GM12874 (cell line): ENCODE data around the gene BANP.

ENCODE experiments used
- TF ChIP-seq, protein P1 (sequence below): IDR thresholded peaks from 2 replicates; pipeline ENCODE4 v1.5.1; 2011; ENCODE audit warnings: low read depth, mild to moderate bottlenecking, control low read depth, low read length, moderate library complexity; ENCODE audit not compliant: insufficient read depth

Gene BANP

GRCh38 chr16:87942680-87943079 lies 8.6 kb upstream of the BANP start:
- TF ChIP-seq, protein P1, sequence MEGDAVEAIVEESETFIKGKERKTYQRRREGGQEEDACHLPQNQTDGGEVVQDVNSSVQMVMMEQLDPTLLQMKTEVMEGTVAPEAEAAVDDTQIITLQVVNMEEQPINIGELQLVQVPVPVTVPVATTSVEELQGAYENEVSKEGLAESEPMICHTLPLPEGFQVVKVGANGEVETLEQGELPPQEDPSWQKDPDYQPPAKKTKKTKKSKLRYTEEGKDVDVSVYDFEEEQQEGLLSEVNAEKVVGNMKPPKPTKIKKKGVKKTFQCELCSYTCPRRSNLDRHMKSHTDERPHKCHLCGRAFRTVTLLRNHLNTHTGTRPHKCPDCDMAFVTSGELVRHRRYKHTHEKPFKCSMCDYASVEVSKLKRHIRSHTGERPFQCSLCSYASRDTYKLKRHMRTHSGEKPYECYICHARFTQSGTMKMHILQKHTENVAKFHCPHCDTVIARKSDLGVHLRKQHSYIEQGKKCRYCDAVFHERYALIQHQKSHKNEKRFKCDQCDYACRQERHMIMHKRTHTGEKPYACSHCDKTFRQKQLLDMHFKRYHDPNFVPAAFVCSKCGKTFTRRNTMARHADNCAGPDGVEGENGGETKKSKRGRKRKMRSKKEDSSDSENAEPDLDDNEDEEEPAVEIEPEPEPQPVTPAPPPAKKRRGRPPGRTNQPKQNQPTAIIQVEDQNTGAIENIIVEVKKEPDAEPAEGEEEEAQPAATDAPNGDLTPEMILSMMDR = no peak

DNA sequence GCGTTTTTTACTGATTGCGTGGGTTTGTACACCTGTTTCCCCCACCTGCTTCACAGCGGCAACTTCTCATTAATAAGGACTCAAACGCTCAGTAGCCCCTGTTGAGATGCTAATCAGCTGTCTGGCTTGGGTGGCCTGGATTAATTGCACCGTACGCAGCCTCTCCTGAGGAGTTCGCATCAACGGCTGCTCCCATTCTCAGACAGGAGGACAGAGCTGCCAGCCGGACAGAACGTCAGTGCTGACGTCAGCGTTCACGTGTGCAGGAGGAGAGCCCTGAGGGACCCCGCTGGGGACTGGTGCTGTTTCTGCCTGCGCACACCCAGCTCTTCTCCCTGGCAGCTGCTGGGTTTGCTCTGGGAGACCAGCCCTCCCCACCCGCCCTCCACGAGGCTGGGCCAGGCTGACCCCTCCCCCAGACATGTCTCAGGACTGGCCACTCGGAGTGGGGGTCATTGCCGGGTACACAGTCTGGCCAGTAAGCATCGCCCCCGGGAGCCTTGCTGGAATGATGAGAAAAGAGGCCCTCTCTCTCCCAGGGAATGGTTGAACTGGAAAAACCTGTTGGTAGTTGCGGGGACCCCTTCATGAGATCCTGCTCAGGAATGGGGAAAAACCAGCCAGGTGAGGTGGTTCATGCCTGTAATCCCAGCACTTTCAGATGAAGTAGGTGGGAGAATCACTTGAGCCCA lies 5.7 kb upstream of the BANP start:
- TF ChIP-seq, protein P1 = no peak

- TF ChIP-seq, protein P1 = no peak
Measured at GRCh38 chr16:87946596-87947347, 4.5 kb upstream of the BANP start.

- TF ChIP-seq, protein P1 = no peak
Measured at GRCh38 chr16:87947356-87948118, 3.7 kb upstream of the BANP start.

DNA sequence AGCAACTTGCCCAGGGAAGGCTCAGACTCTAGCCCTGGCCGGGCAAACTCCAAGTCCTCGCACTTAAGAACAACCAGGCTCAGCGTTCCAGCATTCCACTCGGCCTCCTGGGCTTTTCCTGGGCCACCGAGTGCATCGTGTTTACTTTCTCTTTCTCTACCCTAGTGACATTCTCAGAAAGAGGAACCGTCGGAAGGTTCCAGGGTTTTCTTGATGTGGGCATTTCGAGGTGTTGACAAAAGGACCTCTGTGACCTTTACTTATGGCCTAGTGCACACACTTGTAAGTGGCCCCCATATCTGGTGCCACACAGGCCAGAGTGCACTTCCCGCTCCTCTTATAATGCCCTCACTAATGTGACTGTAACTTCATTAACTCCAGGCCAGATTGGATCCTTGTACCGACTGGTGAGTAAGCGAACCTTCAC lies 3.1 kb upstream of the BANP start:
- TF ChIP-seq, protein P1 = no peak

- TF ChIP-seq, protein P1 = no peak
Measured at GRCh38 chr16:87948735-87949070, 2.5 kb upstream of the BANP start.

- TF ChIP-seq, protein P1 = no peak
Measured at GRCh38 chr16:87949071-87949744, 2.0 kb upstream of the BANP start.
